A673 (cell line): Measurements from ENCODE around the gene AVP. TPM values are rescaled to one million over a fixed set of nuclear protein-coding genes. Genes with fewer than 3 reads are reported as not detected.

Source experiments
- BruUV-seq: library from RNA; stranded (reverse); fragments of 400-500 nt; replicated peaks from 2 replicates; lab custom pipeline; 2021; lab: Mats Ljungman, UMichigan
- CTCF ChIA-PET: fragments of 300-600 bp; sonication (Branson Sonifier 250); formaldehyde crosslinking; loops from one replicate; lab custom pipeline; 2022; ENCODE audit warnings: antibody characterized with exemption; lab: Charles Lee
- POLR2A ChIA-PET: fragments of 300-600 bp; sonication (Branson Sonifier 250); formaldehyde crosslinking; loops from one replicate; lab custom pipeline; 2022; ENCODE audit warnings: antibody characterized with exemption; ENCODE audit not compliant: low non-redundant PET; lab: Charles Lee
- DNase-seq: peaks from one replicate; pipeline ENCODE4 v3.0.0-alpha.2; 2015; ENCODE audit warnings: low spot score
- H3K27ac ChIP-seq: fragments of 200-600 bp; sonication (generic); 2 replicates; pipeline ENCODE4 v1.5.1; 2016; ENCODE audit warnings: mixed run types, low read depth, mild to moderate bottlenecking, mixed read lengths, antibody characterized with exemption, low read length; ENCODE audit not compliant: poor library complexity, severe bottlenecking
- H3K27me3 ChIP-seq: fragments of 200-600 bp; sonication (generic); replicated peaks from 2 replicates; pipeline ENCODE4 v1.6.1; 2017; ENCODE audit warnings: mixed run types, low read depth, mild to moderate bottlenecking, mixed read lengths, antibody characterized with exemption, low read length; ENCODE audit not compliant: insufficient read depth, poor library complexity
- H3K36me3 ChIP-seq: fragments of 200-600 bp; sonication (generic); 2 replicates; pipeline ENCODE4 v1.6.1; 2016; ENCODE audit warnings: mixed run types, mild to moderate bottlenecking, mixed read lengths, antibody characterized with exemption, low read length; ENCODE audit not compliant: insufficient read depth, poor library complexity, severe bottlenecking
- H3K4me1 ChIP-seq: fragments of 200-600 bp; sonication (generic); 2 replicates; pipeline ENCODE4 v1.6.1; 2017; ENCODE audit warnings: mixed run types, mild to moderate bottlenecking, mixed read lengths, antibody characterized with exemption, low read length; ENCODE audit not compliant: insufficient read depth, poor library complexity, severe bottlenecking
- H3K4me3 ChIP-seq: fragments of 200-600 bp; sonication (generic); 2 replicates; pipeline ENCODE4 v1.5.1; 2016; ENCODE audit warnings: low read depth, mixed run types, mild to moderate bottlenecking, mixed read lengths, low read length; ENCODE audit not compliant: poor library complexity, severe bottlenecking
- H3K9me3 ChIP-seq: fragments of 200-600 bp; sonication (generic); 2 replicates; pipeline ENCODE4 v1.6.1; 2016; ENCODE audit warnings: mixed run types, low read depth, mild to moderate bottlenecking, mixed read lengths, antibody characterized with exemption, low read length; ENCODE audit not compliant: poor library complexity, severe bottlenecking
- EZH2 ChIP-seq: fragments of 200-600 bp; sonication (generic); IDR thresholded peaks from 2 replicates; pipeline ENCODE4 v1.6.1; 2017; ENCODE audit warnings: borderline replicate concordance, low read depth, mild to moderate bottlenecking, mixed read lengths, antibody characterized with exemption, low read length; ENCODE audit not compliant: poor library complexity, severe bottlenecking
- intact Hi-C: fragments of 100-400 bp; cut with micrococcal nuclease; formaldehyde crosslinking; loops from one replicate; pipeline ENCODE4 v1.10.0; 2022; ENCODE audit not compliant: unreplicated experiment
- total RNA-seq: library from RNA; stranded (reverse); gene quantifications from 2 replicates; pipeline ENCODE4 v1.2.3, GENCODE V29; 2021
- TF ChIP-seq, protein P1 (sequence below): fragments of 300-800, 200-600 bp; sonication (generic); conservative IDR thresholded peaks from 2 replicates; pipeline ENCODE4 v1.5.1; 2017; ENCODE audit warnings: low read depth, mild to moderate bottlenecking, antibody characterized with exemption, low read length, moderate library complexity, mixed read lengths

AVP gene
- total RNA-seq, 1 experiment from 2014 or later, result not detected

DNA sequence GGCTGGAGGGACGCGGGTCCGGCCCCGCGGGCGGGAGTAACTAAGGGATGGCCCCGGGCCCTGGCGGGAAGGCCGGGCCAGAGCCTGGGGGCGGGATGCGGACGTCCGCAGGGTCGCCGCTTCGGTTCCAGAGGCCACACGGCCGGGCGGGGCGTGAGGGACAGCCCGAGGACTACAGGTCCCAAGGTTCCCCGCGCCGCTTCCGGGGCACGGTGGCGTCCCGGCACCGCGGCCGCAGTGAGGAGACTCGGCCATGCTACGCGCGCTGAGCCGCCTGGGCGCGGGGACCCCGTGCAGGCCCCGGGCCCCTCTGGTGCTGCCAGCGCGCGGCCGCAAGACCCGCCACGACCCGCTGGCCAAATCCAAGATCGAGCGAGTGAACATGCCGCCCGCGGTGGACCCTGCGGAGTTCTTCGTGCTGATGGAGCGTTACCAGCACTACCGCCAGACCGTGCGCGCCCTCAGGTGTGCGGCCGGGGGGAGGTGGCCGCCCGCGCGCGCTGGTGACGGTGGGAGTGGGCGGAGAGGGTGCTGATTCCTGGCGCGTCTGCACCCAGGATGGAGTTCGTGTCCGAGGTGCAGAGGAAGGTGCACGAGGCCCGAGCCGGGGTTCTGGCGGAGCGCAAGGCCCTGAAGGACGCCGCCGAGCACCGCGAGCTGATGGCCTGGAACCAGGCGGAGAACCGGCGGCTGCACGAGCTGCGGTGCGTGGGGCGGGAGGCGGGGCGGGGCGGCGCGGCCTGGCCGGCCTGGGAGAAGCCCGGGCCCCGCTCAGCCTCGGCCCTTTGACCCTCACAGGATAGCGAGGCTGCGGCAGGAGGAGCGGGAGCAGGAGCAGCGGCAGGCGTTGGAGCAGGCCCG, 38.5 kb downstream of the AVP start, which contains the start of gene MRPS26:
TSS of gene MRPS26 (plus strand) at position 237 of the 861 bp plus-strand sequence. CDS start at position 254, 17 bp downstream.
- peak within 1 kb of the TSS; percentile 87 for H3K27ac ChIP-seq
- DNase-seq, result peak; percentile 91
- H3K9me3 ChIP-seq, result no peaks in the 10 kb centered on the region
- intact Hi-C loops, result no loop called here
- no TSS peak for BruUV-seq
- H3K36me3 ChIP-seq, result peaks cover 28% of the 10 kb centered on the region
- peak within 1 kb of the TSS; percentile 98 for H3K4me3 ChIP-seq
- H3K4me1 ChIP-seq, result peaks cover 2% of the 10 kb centered on the region
- no peak for TF ChIP-seq EZH2
- TF ChIP-seq, protein P1, sequence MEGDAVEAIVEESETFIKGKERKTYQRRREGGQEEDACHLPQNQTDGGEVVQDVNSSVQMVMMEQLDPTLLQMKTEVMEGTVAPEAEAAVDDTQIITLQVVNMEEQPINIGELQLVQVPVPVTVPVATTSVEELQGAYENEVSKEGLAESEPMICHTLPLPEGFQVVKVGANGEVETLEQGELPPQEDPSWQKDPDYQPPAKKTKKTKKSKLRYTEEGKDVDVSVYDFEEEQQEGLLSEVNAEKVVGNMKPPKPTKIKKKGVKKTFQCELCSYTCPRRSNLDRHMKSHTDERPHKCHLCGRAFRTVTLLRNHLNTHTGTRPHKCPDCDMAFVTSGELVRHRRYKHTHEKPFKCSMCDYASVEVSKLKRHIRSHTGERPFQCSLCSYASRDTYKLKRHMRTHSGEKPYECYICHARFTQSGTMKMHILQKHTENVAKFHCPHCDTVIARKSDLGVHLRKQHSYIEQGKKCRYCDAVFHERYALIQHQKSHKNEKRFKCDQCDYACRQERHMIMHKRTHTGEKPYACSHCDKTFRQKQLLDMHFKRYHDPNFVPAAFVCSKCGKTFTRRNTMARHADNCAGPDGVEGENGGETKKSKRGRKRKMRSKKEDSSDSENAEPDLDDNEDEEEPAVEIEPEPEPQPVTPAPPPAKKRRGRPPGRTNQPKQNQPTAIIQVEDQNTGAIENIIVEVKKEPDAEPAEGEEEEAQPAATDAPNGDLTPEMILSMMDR, result no peak
- ChIA-PET CTCF (interaction anchor here (1.0 kb wide), 1 partner anchor 8 kb away, joined by 7 read pairs; no protein-coding TSS in a partner anchor), POLR2A (interaction anchor here (0.6 kb wide), 1 partner anchor 155 kb away, joined by 3 read pairs; no protein-coding TSS in a partner anchor)
- H3K27me3 ChIP-seq, result no peaks in the 10 kb centered on the region

DNA sequence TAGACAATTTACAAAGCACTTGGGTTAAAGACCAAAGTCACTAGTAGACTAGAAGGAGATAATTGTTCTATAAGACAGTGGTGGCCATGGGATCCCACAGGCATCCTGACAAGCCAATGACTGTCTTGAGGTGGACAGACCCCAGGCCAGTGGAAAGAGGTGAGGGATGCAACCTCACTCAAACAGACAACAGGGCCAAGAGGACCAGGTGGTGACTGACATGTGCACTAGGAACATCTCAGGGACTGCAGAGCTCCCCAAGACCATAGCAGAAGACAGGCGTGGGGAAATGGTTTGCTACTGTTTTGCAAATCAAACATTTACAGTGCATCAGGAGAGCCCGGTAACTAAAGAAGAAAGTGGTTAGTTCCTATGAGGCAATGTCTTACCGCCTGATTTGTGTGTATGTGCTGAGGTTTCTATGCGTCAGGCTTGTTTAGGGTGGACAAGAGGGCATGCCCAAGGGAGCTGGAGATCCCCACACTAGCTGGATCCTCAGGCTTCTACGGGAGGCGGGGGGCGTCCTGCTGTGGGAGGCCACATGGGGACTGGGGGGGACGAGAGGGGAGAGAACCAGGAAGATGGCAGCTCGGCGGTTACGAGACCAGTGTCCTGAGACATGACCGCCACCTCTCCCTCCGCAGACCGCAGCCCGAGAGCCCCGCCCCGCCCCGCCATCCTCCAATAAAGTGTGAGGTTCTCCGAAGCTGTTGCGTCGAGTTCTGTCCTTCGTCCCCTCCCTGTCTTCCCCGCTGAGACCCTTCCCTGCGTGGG, 39.3 kb downstream of the AVP start:
- intact Hi-C loops, result no loop called here
- Histone ChIP-seq H3K27ac (peak overlapping the region; percentile 87), H3K27me3 (no peaks in the 10 kb centered on the region), H3K4me3 (peak overlapping the region; percentile 98), H3K4me1 (peaks cover 2% of the 10 kb centered on the region), H3K36me3 (peaks cover 28% of the 10 kb centered on the region), H3K9me3 (no peaks in the 10 kb centered on the region)
- DNase-seq, result no peak
- POLR2A ChIA-PET, result interaction anchor here (0.6 kb wide), 2 partner anchors 51 to 156 kb away, joined by 3 to 7 read pairs; no protein-coding TSS in a partner anchor
- CTCF ChIA-PET, result interaction anchor here (0.6 to 1.0 kb wide), 2 partner anchors 9 to 1652 kb away, joined by 4 to 7 read pairs; no protein-coding TSS in a partner anchor
- TF ChIP-seq EZH2, result no peak
- TF ChIP-seq, protein P1, result no peak
- BruUV-seq, result no TSS peak

DNA sequence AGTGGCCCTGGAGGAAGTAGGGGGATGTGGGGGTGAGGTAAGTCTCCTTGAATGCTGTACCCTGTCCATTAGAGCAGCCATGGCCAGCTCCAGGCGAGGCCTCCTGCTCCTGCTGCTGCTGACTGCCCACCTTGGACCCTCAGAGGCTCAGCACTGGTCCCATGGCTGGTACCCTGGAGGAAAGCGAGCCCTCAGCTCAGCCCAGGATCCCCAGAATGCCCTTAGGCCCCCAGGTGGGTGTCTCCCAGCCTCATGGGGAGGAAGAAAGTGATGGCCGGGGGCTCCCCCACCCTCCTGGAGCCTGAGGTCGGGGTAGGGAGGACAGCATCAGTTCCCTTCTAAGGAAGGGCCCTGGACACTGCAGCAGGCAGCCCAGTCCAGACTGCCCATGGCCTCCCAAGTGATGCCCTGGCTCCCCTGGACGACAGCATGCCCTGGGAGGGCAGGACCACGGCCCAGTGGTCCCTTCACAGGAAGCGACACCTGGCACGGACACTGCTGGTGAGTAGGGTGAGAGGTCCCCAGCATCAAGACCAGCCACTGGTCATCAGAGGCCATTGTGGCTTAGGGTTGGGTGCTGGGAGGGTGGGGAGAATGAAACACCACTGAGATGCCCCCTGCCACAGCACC, 40.1 kb downstream of the AVP start:
- H3K4me3 ChIP-seq, result no peak overlapping the region
- no peak for TF ChIP-seq EZH2
- TF ChIP-seq, protein P1, result no peak
- peaks cover 2% of the 10 kb centered on the region for H3K4me1 ChIP-seq
- POLR2A ChIA-PET, result no interaction called here
- no peaks in the 10 kb centered on the region for H3K9me3 ChIP-seq
- CTCF ChIA-PET, result interaction anchor here (0.6 kb wide), 1 partner anchor 9 kb away, joined by 3 read pairs; no protein-coding TSS in a partner anchor
- no peak overlapping the region for H3K27ac ChIP-seq
- BruUV-seq, result no TSS peak
- no peaks in the 10 kb centered on the region for H3K27me3 ChIP-seq
- no peak for DNase-seq
- intact Hi-C loops, result no loop called here
- H3K36me3 ChIP-seq, result peaks cover 24% of the 10 kb centered on the region
